ENCODE results near the gene DNAI7.

GRCh38 chr12:25187781-25188180 is 7.2 kb downstream of the DNAI7 start:
- TF ChIP-seq POLR2A (IDR thresholded peaks at IDR 0.05) = no peak
- TF ChIP-seq CTCF (IDR thresholded peaks at IDR 0.05 in 4 of 5, conservative IDR thresholded peaks at IDR 0.05 in 1 of 5) = no peak
